Renal cortex interstitium (tissue), 11 donors: Measurements from ENCODE around the gene ATP1A2. TPM values are rescaled to one million over a fixed set of nuclear protein-coding genes. Genes with fewer than 3 reads are reported as not detected.

Source experiments
- DNase-seq, 11 donors: peaks; one replicate each; pipeline ENCODE4 v3.0.0-alpha.2; 2013; ENCODE audit warnings: low read depth in 9 of 11, low spot score in 4 of 11; ENCODE audit errors: extremely low read depth in 1 of 11
- polyA plus RNA-seq, 3 donors: library from polyadenylated mRNA; unstranded; fragments of 120-200 nt; gene quantifications; one replicate each; pipeline ENCODE4 v1.2.1, GENCODE V29; 2013; ENCODE audit not compliant: insufficient read length in 3 of 3

ATP1A2 gene
- polyA plus RNA-seq, 3 donors: 4.2 to 4.9 (median 4.7) TPM

- DNase-seq: peak in 4 of 11 donors; percentile 53 to 71 (median 62)
Observed at GRCh38 chr1:160083968-160084770, 31.4 kb upstream of the ATP1A2 start.

DNA sequence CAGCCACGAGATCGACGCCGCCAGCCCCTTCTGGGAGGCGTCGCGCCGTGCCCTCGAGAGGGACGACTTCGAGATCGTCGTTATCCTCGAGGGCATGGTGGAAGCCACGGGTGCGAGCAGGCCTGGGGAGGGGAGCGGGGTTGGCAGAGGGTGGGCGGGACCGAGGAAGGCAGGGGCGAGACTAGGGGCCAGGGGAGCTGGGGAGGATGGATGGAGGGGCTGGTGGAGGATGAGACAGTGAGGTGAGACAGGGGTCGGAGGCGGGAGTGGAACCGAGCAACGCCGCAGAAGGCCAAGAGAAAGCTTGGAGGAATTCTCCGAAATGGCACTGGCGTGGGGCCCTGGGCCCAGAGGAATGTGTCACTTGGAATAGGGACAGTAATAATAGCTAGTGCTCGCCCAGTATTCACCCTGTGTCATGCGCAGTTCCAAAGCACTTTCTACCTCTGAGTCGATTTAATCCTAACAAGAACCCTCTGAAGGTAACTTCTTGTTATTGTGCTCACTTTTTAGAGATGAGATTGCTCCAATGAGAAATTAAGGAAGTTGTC is 30.7 kb upstream of the ATP1A2 start:
- DNase-seq: no peak

GRCh38 chr1:160085686-160086455 is 29.7 kb upstream of the ATP1A2 start:
- DNase-seq: peak in 2 of 11 donors; percentile 48 to 50

- DNase-seq: no peak
Observed at GRCh38 chr1:160086456-160086892, 29.1 kb upstream of the ATP1A2 start.

GRCh38 chr1:160087118-160087662 is 28.4 kb upstream of the ATP1A2 start:
- DNase-seq: no peak

- no peak for DNase-seq
Observed at GRCh38 chr1:160089883-160090282, 25.7 kb upstream of the ATP1A2 start.

- DNase-seq: no peak
Observed at GRCh38 chr1:160090760-160091159, 24.8 kb upstream of the ATP1A2 start.

DNA sequence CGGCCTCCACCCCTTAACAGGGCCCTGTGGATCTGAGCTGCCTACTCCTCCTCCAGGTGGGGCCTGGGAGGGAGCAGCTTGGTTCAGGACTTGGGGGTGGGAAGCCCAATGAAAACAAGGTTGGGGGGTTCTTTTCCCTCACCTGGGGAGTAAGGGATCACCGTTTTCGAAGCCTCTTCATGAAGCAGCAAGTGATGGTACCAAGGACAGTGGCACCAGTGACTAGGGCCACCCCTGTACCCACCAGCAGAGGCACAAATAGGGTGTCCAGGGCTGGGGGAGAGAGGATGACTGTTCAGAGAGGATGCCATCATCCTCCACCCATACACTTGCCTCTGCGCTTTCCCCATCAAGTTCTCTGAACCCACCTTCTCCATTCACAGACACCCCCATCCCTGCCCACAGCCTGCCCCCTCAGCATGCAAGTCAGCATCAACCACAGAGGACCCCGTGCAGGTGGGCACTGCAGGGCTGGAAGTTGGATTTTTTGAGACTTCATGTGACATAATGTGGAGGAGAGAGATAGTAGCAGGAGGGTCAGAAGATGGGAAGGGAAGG is 23.8 kb upstream of the ATP1A2 start:
- no peak for DNase-seq

DNA sequence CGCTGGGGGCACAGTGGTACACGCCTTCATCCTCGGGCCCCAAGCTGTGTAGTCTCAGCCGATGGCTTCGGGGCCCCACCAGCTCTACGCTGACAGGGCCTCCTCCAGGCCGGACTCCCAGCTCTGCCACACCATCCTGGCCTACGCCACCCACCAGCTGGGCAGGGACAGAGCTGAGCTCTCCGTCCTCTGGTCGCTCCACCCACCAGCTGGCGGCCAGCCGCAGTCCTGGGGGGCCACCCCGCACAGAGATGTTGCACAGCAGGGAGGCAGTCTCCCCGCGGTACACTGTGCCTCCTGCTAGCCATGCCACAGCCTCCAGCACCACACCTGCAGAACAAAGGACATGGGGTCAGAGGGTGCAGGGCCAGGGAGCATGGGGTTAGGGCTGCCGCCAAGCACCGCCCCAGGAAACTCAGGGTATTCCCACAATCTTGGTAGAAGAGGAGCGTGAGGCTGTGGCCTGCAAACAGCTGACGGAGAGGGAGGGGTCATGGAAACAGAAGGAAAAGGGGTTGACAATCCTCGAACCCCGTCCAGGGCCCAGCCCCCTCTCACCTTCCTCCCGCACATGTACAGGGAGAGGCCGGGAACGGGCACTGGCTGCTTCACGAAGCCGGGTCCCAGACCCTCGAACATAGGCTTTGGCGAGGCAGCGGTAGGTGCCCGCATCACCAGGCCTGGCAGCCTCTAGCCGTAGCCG is 23.0 kb upstream of the ATP1A2 start:
- no peak for DNase-seq

DNA sequence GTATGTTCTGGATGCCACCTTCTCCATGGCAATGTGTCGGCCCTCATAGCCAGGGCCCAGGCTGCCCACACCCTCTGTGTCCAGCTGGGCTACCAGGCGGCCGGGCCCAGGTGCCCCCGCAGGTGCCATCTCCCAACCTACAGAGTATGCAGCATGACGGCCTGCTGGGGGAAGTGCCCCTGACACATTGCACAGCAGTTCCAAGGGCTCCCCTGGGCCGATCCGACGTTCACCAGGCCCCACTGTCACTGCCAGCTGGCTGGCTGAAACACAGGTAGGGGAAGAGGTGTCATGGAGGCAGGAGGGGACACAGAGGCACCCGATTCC is 22.5 kb upstream of the ATP1A2 start:
- no peak for DNase-seq

GRCh38 chr1:160093624-160094290 is 21.8 kb upstream of the ATP1A2 start:
- DNase-seq: no peak

DNA sequence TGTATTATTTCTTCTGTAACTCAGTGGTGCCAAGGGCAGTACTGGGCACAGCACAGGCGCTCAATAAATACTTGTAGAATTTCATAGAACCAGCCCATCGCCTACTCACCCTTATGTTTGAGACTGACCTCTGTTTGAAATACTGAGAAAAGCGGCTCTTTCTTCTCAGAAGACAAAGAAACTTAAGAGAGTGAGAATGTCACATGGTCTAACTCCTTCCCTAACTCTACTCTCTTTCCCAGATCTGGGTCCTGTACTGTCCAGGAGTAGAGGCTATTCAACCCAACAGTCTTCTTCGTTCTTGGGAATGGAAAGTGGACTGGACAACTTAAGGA is 21.3 kb upstream of the ATP1A2 start:
- DNase-seq: no peak

GRCh38 chr1:160094806-160095205 is 20.8 kb upstream of the ATP1A2 start:
- DNase-seq: no peak

DNA sequence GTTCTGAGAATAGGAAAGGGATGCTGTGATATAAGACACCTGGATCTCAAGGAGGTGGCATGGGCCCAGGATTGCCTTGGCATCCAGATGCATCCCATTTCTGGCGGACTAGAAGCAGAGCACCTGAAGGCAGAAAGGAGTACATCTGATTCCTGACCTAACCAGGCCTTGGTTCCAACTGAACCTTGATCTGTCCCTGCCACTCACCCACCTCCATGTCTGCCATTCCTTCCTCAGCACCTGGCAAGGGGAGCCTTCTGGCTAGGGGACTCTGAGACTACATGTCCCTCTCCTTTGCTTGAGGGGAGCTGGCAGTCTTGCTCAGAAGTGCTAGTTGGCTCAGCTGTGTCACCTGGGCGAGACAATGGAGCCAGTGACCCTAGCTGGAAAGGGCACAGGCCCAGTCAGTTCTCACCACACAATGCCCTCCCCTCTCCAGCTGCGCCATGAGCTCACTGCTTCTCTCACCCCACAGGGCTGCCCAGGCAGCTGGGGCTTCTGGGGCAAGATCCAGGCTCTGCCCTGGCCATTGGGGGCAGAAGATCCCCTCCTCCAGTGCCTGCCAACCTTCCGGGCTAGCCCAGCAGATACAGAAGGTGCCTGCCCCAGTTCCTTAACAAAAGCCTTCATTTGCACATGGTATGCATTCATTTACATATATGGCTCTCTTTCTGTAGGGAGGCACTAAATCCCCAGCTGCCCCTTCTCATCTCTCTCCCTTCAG is 20.0 kb upstream of the ATP1A2 start:
- DNase-seq: no peak

GRCh38 chr1:160096274-160097116 is 19.1 kb upstream of the ATP1A2 start:
- no peak for DNase-seq

DNA sequence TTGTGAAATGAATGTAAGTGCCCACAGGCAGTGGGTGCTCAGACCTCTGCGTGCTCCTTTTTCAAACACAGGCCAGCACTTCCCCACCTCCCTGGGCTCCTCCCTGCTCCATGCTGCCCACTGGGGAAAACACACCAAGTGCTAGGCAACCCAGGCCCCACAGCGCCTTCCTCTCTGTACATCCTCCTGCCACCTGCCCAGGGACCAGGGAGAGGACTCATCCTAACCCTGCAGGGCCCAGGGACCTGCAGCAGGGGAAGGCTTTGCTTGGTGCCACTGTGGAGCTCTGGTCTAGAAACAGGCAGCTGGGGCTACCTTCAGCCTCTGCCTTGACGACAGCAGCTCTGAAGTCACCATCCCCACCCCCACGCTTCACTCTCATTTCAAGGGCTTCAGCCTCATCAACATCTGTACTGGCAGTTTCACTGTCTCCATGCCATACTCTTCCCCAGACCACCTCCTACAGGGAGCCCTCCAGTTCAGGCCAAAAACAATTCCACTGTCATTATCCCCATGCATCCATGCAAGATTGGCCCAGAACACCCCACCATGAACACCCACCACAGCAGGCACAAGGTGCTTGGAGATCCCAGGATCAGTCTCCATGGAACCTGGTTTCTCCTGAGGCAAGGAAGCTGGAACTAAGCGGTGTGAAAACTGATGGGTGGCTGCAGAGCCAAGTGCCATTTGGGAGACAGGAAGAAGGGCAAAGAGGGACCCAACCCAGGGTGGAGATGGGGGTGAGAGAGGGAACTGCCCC is 18.2 kb upstream of the ATP1A2 start:
- no peak for DNase-seq
